Measurements from ENCODE around the gene MXD3.
"Not testable (repeated sequence)": the region's sequence is repeated elsewhere in the genome, so short reads cannot be mapped to it uniquely, and the experiment has no call there.

MXD3 gene

DNA sequence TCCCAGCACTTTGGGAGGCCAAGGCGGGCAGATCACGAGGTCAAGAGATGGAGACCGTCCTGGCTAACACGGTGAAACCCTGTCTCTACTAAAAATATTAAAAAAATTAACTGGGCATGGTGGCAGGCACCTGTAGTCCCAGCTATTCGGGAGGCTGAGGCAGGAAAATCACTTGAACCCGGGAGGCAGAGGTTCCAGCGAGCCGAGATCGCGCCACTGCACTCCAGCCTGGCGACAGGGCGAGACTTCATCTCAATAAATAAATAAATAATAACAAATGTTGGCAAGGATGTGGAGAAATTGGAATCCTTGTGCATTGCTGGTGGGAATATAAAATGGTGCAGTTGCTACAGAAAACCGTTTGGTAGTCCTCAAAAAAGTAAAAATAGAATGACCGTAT lies 31.3 kb upstream of the MXD3 start:
- not testable (repeated sequence) for H3K4me3 ChIP-seq (ENCODE audit: low read depth, low read length); H3K27me3 ChIP-seq (ENCODE audit: control insufficient read depth, insufficient read depth, low read length); H3K9ac ChIP-seq (ENCODE audit: low read depth, low read length); H3K27ac ChIP-seq (ENCODE audit: low read depth, low read length); H3K9me3 ChIP-seq (ENCODE audit: control insufficient read depth, insufficient read depth, low read length); H3K4me1 ChIP-seq (ENCODE audit: control insufficient read depth, insufficient read depth, low read length)
- peaks cover 41% of the 10 kb centered on the region for H3K36me3 ChIP-seq (ENCODE audit: control insufficient read depth, insufficient read depth, low read length)

GRCh38 chr5:177339107-177339638 lies 27.5 kb upstream of the MXD3 start:
- Histone ChIP-seq H3K4me1 (ENCODE audit: control insufficient read depth, insufficient read depth, low read length) (no peaks in the 10 kb centered on the region), H3K27ac (ENCODE audit: low read depth, low read length) (no peak overlapping the region), H3K9ac (ENCODE audit: low read depth, low read length) (no peak overlapping the region)

GRCh38 chr5:177338251-177339106 lies 26.8 kb upstream of the MXD3 start:
- no peaks in the 10 kb centered on the region for H3K4me1 ChIP-seq (ENCODE audit: control insufficient read depth, insufficient read depth, low read length)
- H3K36me3 ChIP-seq (ENCODE audit: control insufficient read depth, insufficient read depth, low read length): peaks cover 63% of the 10 kb centered on the region
- no peak overlapping the region for H3K4me3 ChIP-seq (ENCODE audit: low read depth, low read length)
- no peak overlapping the region for H3K9ac ChIP-seq (ENCODE audit: low read depth, low read length)
- H3K27me3 ChIP-seq (ENCODE audit: control insufficient read depth, insufficient read depth, low read length): no peaks in the 10 kb centered on the region
- no peaks in the 10 kb centered on the region for H3K9me3 ChIP-seq (ENCODE audit: control insufficient read depth, insufficient read depth, low read length)
- H3K27ac ChIP-seq (ENCODE audit: low read depth, low read length): no peak overlapping the region

More at GRCh38 chr5:177339107-177339638, 27.5 kb upstream of the MXD3 start:
- no peak overlapping the region for H3K4me3 ChIP-seq (ENCODE audit: low read depth, low read length)
- H3K36me3 ChIP-seq (ENCODE audit: control insufficient read depth, insufficient read depth, low read length): peaks cover 60% of the 10 kb centered on the region
- H3K9me3 ChIP-seq (ENCODE audit: control insufficient read depth, insufficient read depth, low read length): no peaks in the 10 kb centered on the region
- H3K27me3 ChIP-seq (ENCODE audit: control insufficient read depth, insufficient read depth, low read length): no peaks in the 10 kb centered on the region

GRCh38 chr5:177336603-177337494 lies 25.2 kb upstream of the MXD3 start:
- Histone ChIP-seq H3K9me3 (ENCODE audit: control insufficient read depth, insufficient read depth, low read length) (no peaks in the 10 kb centered on the region), H3K9ac (ENCODE audit: low read depth, low read length) (no peak overlapping the region; the same call in 1 of the 2 replicates), H3K36me3 (ENCODE audit: control insufficient read depth, insufficient read depth, low read length) (peaks cover 76% of the 10 kb centered on the region)

GRCh38 chr5:177336112-177336511 lies 24.4 kb upstream of the MXD3 start:
- no peaks in the 10 kb centered on the region for H3K9me3 ChIP-seq (ENCODE audit: control insufficient read depth, insufficient read depth, low read length)
- no peak overlapping the region for H3K9ac ChIP-seq (ENCODE audit: low read depth, low read length)
- no peaks in the 10 kb centered on the region for H3K27me3 ChIP-seq (ENCODE audit: control insufficient read depth, insufficient read depth, low read length)
- no peak overlapping the region for H3K4me3 ChIP-seq (ENCODE audit: low read depth, low read length)
- H3K4me1 ChIP-seq (ENCODE audit: control insufficient read depth, insufficient read depth, low read length): no peaks in the 10 kb centered on the region
- H3K36me3 ChIP-seq (ENCODE audit: control insufficient read depth, insufficient read depth, low read length): peaks cover 74% of the 10 kb centered on the region
- H3K27ac ChIP-seq (ENCODE audit: low read depth, low read length): no peak overlapping the region

More at GRCh38 chr5:177336603-177337494, 25.2 kb upstream of the MXD3 start:
- H3K27me3 ChIP-seq (ENCODE audit: control insufficient read depth, insufficient read depth, low read length): no peaks in the 10 kb centered on the region
- H3K27ac ChIP-seq (ENCODE audit: low read depth, low read length): no peak overlapping the region
- H3K4me3 ChIP-seq (ENCODE audit: low read depth, low read length): no peak overlapping the region
- no peaks in the 10 kb centered on the region for H3K4me1 ChIP-seq (ENCODE audit: control insufficient read depth, insufficient read depth, low read length)

- no peaks in the 10 kb centered on the region for H3K9me3 ChIP-seq (ENCODE audit: control insufficient read depth, insufficient read depth, low read length)
- H3K27ac ChIP-seq (ENCODE audit: low read depth, low read length): no peak overlapping the region
- H3K36me3 ChIP-seq (ENCODE audit: control insufficient read depth, insufficient read depth, low read length): peaks cover 74% of the 10 kb centered on the region
- H3K27me3 ChIP-seq (ENCODE audit: control insufficient read depth, insufficient read depth, low read length): no peaks in the 10 kb centered on the region
- H3K4me3 ChIP-seq (ENCODE audit: low read depth, low read length): no peak overlapping the region
- H3K9ac ChIP-seq (ENCODE audit: low read depth, low read length): no peak overlapping the region
- no peaks in the 10 kb centered on the region for H3K4me1 ChIP-seq (ENCODE audit: control insufficient read depth, insufficient read depth, low read length)
Observed at GRCh38 chr5:177335701-177336065, 24.0 kb upstream of the MXD3 start.

DNA sequence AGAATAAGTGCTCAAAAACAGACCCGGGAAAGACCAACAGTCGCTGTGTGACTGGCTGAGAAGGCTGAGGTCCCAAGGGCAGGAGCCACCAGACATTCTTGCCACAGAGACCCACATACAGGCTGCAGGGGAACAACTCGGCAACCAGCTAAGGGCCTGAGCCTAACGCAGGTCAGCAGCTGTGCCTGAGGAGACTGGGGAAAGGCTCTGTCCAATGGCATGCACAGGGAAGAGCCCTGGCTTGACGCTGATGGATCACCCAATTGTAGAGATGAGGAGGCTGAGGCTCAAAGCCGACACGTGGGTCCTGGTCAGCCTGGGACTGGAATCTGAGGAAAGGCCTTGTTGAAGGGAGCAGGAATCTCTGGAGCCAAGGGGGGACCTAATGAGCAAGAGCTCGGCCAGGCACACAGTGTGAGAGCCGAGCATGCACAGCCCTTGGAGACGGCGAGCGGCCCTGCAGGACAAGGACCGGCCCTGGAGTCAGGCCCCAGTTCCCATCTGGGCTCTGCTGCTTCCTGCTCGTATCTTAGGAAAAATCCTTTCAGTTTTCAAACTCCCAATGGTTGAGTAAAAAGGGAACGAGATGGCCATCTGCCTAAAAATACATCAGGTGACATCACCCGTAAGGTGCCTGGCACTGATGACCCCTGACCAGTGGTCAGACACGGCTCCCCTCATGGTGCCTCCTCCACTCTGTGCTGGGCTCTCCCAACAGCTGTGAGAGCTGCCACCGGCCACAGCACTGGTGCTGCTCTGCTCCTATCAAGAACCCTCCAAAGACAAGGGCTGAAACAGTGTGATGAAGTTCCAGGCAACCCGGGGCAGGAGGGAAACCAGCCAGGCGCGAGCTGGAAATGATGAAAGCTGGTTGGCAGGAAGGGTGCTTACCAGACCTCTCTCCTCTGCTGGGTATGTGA lies 23.3 kb upstream of the MXD3 start:
- Histone ChIP-seq H3K9ac (ENCODE audit: low read depth, low read length) (no peak overlapping the region), H3K27ac (ENCODE audit: low read depth, low read length) (no peak overlapping the region), H3K4me1 (ENCODE audit: control insufficient read depth, insufficient read depth, low read length) (no peaks in the 10 kb centered on the region), H3K27me3 (ENCODE audit: control insufficient read depth, insufficient read depth, low read length) (no peaks in the 10 kb centered on the region), H3K4me3 (ENCODE audit: low read depth, low read length) (no peak overlapping the region), H3K36me3 (ENCODE audit: control insufficient read depth, insufficient read depth, low read length) (peaks cover 78% of the 10 kb centered on the region), H3K9me3 (ENCODE audit: control insufficient read depth, insufficient read depth, low read length) (no peaks in the 10 kb centered on the region)

DNA sequence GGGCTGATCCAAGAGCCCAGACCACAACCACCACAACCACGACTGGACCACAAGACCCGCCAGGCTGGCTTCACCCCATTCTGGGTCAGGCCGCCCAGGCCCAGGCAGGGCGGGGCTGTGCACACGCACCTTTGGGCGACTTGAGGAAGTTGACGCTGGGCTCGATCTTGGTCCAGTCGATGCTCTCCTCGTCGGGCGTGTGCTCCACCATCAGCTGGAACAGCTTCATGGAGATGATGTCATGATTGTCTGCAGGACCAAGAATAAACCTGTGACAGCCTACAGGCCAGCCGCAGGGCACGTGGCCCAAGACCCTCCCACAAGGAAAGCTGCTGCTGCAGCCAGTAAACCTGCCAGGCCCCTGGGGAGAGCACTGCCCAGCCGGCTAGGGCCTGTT lies 22.5 kb upstream of the MXD3 start:
- Histone ChIP-seq H3K4me3 (ENCODE audit: low read depth, low read length) (no peak overlapping the region), H3K4me1 (ENCODE audit: control insufficient read depth, insufficient read depth, low read length) (no peaks in the 10 kb centered on the region), H3K36me3 (ENCODE audit: control insufficient read depth, insufficient read depth, low read length) (peaks cover 79% of the 10 kb centered on the region), H3K9ac (ENCODE audit: low read depth, low read length) (no peak overlapping the region), H3K27me3 (ENCODE audit: control insufficient read depth, insufficient read depth, low read length) (no peaks in the 10 kb centered on the region), H3K27ac (ENCODE audit: low read depth, low read length) (no peak overlapping the region), H3K9me3 (ENCODE audit: control insufficient read depth, insufficient read depth, low read length) (no peaks in the 10 kb centered on the region)

DNA sequence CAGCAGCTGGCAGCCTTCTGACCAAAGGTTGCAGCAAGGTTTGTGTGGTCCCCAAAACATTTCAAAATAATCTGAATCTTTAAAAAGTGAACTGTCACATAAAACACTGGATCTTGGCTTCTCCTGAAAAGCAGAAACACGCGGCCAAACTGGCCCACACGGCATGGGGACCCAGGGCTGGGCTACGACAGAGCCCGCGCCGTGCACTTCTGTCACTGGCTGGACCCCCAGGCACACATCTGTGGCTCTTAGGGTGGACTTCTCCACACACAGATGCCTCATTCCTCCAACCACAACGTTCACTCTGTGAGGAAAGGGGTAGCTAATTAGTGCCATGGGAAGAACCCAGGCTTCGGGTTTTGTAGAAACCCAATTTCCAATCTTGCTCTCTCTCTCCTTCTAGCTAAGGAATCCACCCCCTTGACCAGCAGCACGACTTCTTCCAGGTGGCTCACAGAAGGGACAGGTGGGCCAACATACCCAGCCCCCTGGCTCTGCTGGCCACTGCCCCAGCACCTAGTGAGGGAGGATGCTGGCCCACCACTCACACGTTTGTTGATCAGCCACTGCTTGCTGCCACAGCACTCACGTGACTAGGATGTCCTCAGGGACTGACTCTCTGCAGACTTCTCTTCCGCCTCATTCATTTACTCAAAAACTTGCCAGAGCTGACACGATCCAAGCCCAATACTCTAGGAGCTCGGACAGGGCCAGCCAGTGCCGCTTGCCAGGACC lies 21.9 kb upstream of the MXD3 start:
- no peak overlapping the region for H3K9ac ChIP-seq (ENCODE audit: low read depth, low read length)
- peaks cover 75% of the 10 kb centered on the region for H3K36me3 ChIP-seq (ENCODE audit: control insufficient read depth, insufficient read depth, low read length)
- no peak overlapping the region for H3K27ac ChIP-seq (ENCODE audit: low read depth, low read length)
- no peaks in the 10 kb centered on the region for H3K27me3 ChIP-seq (ENCODE audit: control insufficient read depth, insufficient read depth, low read length)
- H3K4me3 ChIP-seq (ENCODE audit: low read depth, low read length): no peak overlapping the region
- H3K4me1 ChIP-seq (ENCODE audit: control insufficient read depth, insufficient read depth, low read length): no peaks in the 10 kb centered on the region
- H3K9me3 ChIP-seq (ENCODE audit: control insufficient read depth, insufficient read depth, low read length): no peaks in the 10 kb centered on the region

- no peak overlapping the region for H3K4me3 ChIP-seq (ENCODE audit: low read depth, low read length)
- no peak overlapping the region for H3K9ac ChIP-seq (ENCODE audit: low read depth, low read length)
- no peak overlapping the region for H3K27ac ChIP-seq (ENCODE audit: low read depth, low read length)
- peaks cover 71% of the 10 kb centered on the region for H3K36me3 ChIP-seq (ENCODE audit: control insufficient read depth, insufficient read depth, low read length)
- H3K9me3 ChIP-seq (ENCODE audit: control insufficient read depth, insufficient read depth, low read length): no peaks in the 10 kb centered on the region
- H3K27me3 ChIP-seq (ENCODE audit: control insufficient read depth, insufficient read depth, low read length): no peaks in the 10 kb centered on the region
- peaks cover 3% of the 10 kb centered on the region; the same call in 1 of the 2 replicates for H3K4me1 ChIP-seq (ENCODE audit: control insufficient read depth, insufficient read depth, low read length)
Observed at GRCh38 chr5:177332896-177333260, 21.2 kb upstream of the MXD3 start.
